ACC112 (cell line): Measurements from ENCODE around the gene LCNL1.

ENCODE experiments used
- H2AFZ ChIP-seq: fragments of 200-600 bp; sonication (generic); one replicate; pipeline ENCODE4 v1.6.0; 2017; ENCODE audit warnings: antibody characterized with exemption, low read length; ENCODE audit not compliant: unreplicated experiment
- H3K27ac ChIP-seq: fragments of 200-600 bp; sonication (generic); 2 replicates; pipeline ENCODE4 v1.5.1; 2014; ENCODE audit warnings: low read depth, mild to moderate bottlenecking, antibody characterized with exemption, low read length, moderate library complexity
- H3K27me3 ChIP-seq: fragments of 200-600 bp; sonication (generic); 2 replicates; pipeline ENCODE4 v1.6.1; 2014; ENCODE audit warnings: mild to moderate bottlenecking, antibody characterized with exemption, low read length, moderate library complexity, mixed read lengths; ENCODE audit not compliant: insufficient read depth
- H3K36me3 ChIP-seq: fragments of 200-600 bp; sonication (generic); 2 replicates; pipeline ENCODE4 v1.6.1; 2016; ENCODE audit warnings: mild to moderate bottlenecking, antibody characterized with exemption, low read length, moderate library complexity, mixed read lengths; ENCODE audit not compliant: insufficient read depth
- H3K4me1 ChIP-seq: fragments of 200-600 bp; sonication (generic); one replicate; pipeline ENCODE4 v1.6.1; 2016; ENCODE audit warnings: low read length, mixed read lengths; ENCODE audit not compliant: insufficient read depth, unreplicated experiment, control insufficient read depth
- H3K4me3 ChIP-seq: fragments of 200-600 bp; sonication (generic); 2 replicates; pipeline ENCODE4 v1.5.1; 2014; ENCODE audit warnings: mild to moderate bottlenecking, low read depth, low read length
- H3K79me2 ChIP-seq: fragments of 200-600 bp; sonication (generic); one replicate; pipeline ENCODE4 v1.6.0; 2016; ENCODE audit warnings: low read length; ENCODE audit not compliant: control insufficient read depth, unreplicated experiment, insufficient read depth

The LCNL1 gene

DNA sequence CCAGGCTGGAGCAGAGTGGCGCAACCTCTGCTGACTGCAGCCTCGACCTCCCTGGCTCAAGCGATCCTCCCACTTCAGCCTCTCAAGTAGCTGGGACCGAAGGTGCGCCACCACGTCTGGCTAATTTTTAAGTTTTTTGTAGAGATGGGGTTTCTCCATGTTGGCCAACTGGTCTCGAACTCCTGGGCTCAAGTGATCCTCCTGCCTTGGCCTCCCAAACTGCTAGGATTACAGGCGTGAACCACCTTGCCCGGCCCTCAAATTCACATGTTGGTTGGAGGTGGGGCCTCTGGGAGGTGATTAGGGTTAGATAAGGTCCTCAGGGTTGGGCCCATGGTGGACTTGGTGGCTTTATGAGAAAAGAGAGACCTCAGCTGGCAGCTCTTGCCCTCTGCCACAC lies 20.6 kb upstream of the LCNL1 start:
- Histone ChIP-seq H3K4me3 (no peak overlapping the region), H3K4me1 (peaks cover 5% of the 10 kb centered on the region), H3K27ac (no peak overlapping the region), H3K27me3 (no peaks in the 10 kb centered on the region), H3K79me2 (no peaks in the 10 kb centered on the region), H3K36me3 (no peaks in the 10 kb centered on the region), H2AFZ (no peak overlapping the region)

DNA sequence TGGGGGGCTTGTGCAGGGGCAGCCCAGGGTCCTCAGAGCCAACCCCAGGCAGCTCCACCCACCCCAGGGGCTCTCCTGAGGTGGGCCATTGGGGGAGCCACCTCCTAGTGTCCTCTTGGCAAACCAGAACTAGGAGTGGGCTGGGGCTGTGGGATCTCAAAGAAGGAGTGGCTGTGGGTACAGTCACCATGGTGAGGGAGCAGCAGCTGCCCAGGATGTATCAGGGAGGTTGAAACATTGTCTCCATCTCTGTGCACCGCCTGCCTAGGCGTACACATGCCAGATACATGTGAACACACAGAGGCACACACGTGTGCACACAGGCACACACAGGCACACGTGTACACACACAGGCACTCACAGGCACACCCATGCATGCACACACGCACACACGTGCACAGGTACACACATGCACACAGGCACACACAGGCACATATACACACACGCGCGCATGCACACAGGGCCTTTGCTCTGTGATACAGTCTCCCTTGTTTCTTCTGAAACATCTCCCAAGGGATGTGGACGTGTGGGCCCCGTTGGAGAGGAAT lies 20.0 kb upstream of the LCNL1 start:
- no peaks in the 10 kb centered on the region for H3K27me3 ChIP-seq
- no peak overlapping the region for H2AFZ ChIP-seq
- H3K4me3 ChIP-seq: no peak overlapping the region
- H3K27ac ChIP-seq: no peak overlapping the region
- H3K79me2 ChIP-seq: no peaks in the 10 kb centered on the region
- no peaks in the 10 kb centered on the region for H3K36me3 ChIP-seq
- peaks cover 5% of the 10 kb centered on the region for H3K4me1 ChIP-seq

DNA sequence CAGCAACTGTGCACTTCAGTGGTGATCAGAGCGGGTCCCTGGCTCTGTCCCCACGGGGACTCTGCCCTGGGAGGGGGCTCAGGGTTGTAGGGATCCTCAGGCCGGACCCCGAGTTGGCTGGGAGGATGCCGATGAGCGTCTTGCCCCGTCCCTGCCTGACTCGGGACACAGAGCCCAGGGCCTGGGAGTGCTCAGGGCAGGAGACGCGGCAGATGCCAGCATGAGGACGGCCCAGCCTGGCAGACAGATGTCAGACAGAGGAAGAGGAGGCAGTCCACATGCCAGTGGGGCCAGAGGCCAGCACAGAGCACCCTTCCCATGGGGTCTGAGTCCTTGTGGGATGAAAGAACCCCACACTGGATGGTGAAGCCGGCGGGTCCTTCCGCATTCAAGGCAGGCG lies 19.5 kb upstream of the LCNL1 start:
- Histone ChIP-seq H3K27ac (no peak overlapping the region), H2AFZ (no peak overlapping the region), H3K79me2 (no peaks in the 10 kb centered on the region), H3K4me3 (no peak overlapping the region), H3K36me3 (no peaks in the 10 kb centered on the region), H3K27me3 (no peaks in the 10 kb centered on the region), H3K4me1 (peaks cover 5% of the 10 kb centered on the region)

DNA sequence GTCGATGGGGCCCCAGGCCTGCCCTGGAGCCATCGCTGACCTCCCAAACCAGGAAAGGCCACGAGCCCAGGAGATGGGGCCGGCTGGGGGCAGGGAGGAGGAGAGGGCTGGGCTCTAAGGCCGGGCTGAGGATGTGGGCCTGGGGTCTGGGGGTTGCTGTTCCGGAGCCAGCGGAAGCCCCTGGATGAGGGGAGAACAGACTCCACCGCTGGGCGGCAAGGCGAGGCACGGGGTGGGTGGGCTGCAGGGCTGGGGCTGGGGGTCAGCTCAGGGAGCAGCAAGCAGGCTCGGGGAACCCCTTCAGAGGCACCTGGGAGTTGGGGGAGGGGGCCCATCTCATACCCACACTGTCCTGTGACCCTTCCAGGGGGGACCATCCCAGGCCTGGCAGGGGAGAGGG lies 19.0 kb upstream of the LCNL1 start:
- Histone ChIP-seq H3K27ac (no peak overlapping the region), H3K36me3 (no peaks in the 10 kb centered on the region), H3K79me2 (no peaks in the 10 kb centered on the region), H2AFZ (no peak overlapping the region), H3K27me3 (no peaks in the 10 kb centered on the region), H3K4me1 (peaks cover 5% of the 10 kb centered on the region), H3K4me3 (no peak overlapping the region)

DNA sequence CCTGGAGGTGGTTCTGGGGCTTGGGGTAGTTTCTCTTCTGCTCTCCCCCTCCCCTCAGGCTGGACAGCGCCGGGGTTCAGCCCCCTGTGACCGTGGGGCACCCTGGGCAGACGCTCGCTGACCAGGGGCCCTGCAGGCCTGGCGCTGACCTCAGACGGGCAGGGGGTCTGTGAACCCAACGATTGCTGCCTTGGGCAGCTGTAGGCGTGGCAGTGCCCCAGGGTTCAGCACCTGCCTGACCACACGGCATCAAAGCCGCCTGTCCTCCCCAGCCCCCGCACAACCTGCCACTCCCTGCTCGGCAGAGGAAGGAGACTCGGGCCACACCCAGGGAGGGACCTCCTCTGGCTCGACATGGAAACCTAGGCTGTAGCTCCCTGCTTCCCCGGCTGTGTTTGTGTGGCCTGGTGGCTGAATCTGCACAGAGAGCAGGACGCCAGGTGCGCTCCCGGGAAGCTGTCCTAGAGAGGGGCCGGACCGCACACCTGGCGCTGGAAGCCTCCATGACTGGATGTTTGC lies 18.6 kb upstream of the LCNL1 start:
- Histone ChIP-seq H3K36me3 (no peaks in the 10 kb centered on the region), H2AFZ (no peak overlapping the region), H3K4me3 (no peak overlapping the region), H3K79me2 (no peaks in the 10 kb centered on the region), H3K27me3 (no peaks in the 10 kb centered on the region), H3K27ac (no peak overlapping the region), H3K4me1 (peaks cover 5% of the 10 kb centered on the region)

DNA sequence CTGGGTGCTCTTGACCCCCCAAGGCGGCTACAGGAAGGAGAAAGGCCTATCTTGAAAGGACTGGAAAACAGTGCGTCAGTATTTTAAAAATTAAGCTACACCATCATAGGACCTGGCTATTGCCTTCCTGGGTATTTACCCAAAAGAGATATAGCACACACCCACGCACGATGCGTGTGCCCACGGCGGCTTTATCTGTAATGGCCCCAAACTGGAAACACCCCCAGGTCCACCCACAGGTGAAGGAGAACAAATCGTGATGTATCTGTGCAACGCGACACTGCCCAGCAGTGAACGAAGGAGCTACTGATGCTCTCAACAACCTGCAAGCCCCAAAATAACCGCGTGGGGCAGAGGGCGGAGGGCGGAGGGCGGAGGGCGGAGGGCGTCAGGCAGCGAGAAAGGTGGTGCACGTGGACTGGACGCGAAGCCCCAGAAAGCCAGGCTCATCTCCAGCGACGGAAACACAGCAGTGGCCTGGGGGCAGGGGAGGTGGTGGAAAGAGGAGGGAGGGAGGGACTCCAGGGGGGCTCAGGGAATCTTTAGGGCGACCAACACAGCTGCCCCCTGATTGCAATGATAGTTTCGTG lies 17.9 kb upstream of the LCNL1 start:
- Histone ChIP-seq H3K4me1 (peaks cover 5% of the 10 kb centered on the region), H3K27ac (no peak overlapping the region), H3K4me3 (no peak overlapping the region)

DNA sequence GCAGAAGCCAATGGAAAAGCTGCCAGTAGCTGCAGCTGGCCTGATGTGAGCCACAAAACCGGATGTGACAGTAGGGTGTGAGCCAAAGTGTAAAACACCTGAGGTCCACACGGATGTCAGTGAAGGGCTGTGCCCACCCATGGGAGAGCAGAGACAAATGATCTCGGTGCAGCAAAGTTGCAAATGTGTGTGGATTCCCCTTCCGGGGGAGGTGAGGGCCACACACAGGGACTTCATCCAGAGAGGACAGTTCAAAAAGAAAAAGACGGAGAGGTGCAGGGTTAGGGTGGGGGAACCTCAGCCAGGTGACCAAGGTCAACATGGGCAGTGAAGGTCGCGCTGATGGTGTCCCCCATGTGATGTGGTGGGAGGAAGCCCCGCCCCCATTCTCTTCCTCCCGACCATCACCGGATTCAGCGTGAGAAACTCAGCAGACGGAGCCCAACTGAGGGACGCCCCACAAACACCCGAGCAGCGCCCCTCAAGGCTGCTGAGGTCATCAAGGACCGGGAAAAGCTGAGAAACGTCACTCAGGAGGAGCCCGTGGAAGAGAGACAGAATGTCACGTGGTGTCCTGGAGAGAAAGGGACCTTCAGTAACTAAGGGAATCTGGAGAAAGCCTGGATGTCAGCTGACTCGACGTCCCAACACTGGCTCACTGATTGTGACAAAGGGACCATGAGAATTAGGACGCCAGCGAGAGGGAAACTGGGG lies 16.9 kb upstream of the LCNL1 start:
- Histone ChIP-seq H3K27me3 (no peaks in the 10 kb centered on the region), H2AFZ (no peak overlapping the region), H3K27ac (no peak overlapping the region), H3K79me2 (no peaks in the 10 kb centered on the region), H3K36me3 (no peaks in the 10 kb centered on the region), H3K4me3 (no peak overlapping the region), H3K4me1 (peaks cover 5% of the 10 kb centered on the region)

More for the DNA sequence above, 17.9 kb upstream of the LCNL1 start:
- H2AFZ ChIP-seq: no peak overlapping the region
- H3K27me3 ChIP-seq: no peaks in the 10 kb centered on the region
- H3K79me2 ChIP-seq: no peaks in the 10 kb centered on the region
- H3K36me3 ChIP-seq: no peaks in the 10 kb centered on the region

DNA sequence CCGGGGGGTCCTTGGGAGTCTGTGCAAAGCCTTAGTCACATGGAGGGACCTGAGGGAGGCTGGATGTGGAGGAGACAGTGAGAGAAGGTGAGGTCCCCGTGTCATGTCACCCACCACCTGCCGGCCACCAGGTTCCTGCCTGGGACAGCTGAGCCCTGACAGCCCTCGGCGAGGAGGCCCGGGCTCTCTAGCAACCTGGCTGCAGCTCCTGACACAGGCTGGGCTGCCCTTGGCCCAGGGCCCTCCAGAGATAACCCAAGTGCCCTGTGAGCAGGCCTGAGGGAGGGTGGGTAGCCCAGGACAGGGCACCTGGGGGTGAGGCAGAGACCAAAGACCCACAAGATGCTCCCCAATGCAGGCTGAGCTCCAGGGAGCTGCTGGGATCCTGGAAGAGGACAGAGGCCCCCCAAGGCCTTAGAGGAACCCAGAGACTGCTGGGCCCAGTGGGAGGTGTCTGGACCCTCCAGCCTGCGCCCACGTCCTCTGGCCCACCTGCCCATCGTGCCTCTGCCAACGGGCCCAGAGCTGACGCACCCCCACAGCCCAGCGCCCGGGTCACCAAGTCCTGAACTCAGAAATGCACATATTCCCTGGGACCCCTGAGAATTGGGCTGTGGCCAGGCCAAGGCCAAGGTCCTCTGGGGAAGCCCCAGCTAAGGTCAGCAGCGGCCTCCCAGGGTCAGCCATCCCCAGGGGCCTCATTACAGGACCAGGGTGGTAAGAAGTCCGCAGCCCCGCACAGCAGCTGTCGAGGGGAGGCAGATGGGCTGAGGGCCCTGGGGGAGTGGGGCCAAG lies 14.3 kb upstream of the LCNL1 start:
- Histone ChIP-seq H3K79me2 (no peaks in the 10 kb centered on the region), H2AFZ (no peak overlapping the region), H3K4me1 (peaks cover 5% of the 10 kb centered on the region), H3K4me3 (no peak overlapping the region), H3K36me3 (no peaks in the 10 kb centered on the region), H3K27me3 (no peaks in the 10 kb centered on the region), H3K27ac (no peak overlapping the region)

DNA sequence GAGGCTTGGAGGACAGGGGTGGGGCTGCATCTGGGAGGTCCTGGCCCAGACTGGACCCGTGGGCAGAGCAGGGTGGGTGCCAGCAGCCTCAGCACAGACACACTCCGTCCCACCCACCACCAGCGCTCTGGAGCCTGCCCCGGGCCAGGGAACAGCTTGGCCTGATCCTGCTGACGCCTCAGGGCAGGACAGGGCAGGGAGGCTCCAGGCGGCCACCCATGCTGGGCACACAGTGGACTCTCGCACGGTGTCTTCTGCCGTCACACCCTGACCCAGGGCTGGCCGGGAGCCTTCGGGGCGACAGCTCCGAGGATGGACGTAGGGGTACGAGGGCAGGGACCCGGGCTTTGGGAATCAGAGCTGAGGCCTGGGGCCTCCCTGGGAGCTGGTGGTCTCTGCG lies 13.6 kb upstream of the LCNL1 start:
- H3K27me3 ChIP-seq: no peaks in the 10 kb centered on the region
- H3K27ac ChIP-seq: no peak overlapping the region
- no peak overlapping the region for H3K4me3 ChIP-seq
- H3K4me1 ChIP-seq: peaks cover 5% of the 10 kb centered on the region
- H3K36me3 ChIP-seq: no peaks in the 10 kb centered on the region
- H2AFZ ChIP-seq: no peak overlapping the region
- H3K79me2 ChIP-seq: no peaks in the 10 kb centered on the region

DNA sequence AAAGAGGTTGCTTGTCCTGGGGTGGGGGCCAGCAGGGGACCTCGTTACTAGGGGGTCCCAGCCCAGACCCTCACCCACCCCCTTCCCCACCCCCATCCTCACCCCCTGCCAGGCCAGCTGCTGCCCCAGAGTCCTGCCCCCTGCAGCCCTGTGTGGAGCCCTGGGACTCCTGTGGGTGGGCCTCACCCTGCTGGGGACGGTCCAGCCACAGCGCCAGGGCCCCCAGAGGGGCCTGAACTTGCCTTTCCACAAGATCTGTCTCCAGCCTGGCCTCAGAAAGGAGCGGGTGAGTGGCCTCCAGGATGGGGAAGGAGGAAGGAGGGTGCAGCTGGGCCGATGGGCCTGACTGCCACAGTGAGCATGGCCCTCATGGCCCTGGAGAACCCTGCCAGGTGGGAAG lies 13.0 kb upstream of the LCNL1 start:
- Histone ChIP-seq H3K36me3 (no peaks in the 10 kb centered on the region), H3K4me1 (peaks cover 5% of the 10 kb centered on the region), H3K4me3 (no peak overlapping the region), H3K79me2 (no peaks in the 10 kb centered on the region), H3K27ac (no peak overlapping the region), H2AFZ (no peak overlapping the region), H3K27me3 (no peaks in the 10 kb centered on the region)
